ENCODE data around the gene EDAR.

EDAR gene

DNA sequence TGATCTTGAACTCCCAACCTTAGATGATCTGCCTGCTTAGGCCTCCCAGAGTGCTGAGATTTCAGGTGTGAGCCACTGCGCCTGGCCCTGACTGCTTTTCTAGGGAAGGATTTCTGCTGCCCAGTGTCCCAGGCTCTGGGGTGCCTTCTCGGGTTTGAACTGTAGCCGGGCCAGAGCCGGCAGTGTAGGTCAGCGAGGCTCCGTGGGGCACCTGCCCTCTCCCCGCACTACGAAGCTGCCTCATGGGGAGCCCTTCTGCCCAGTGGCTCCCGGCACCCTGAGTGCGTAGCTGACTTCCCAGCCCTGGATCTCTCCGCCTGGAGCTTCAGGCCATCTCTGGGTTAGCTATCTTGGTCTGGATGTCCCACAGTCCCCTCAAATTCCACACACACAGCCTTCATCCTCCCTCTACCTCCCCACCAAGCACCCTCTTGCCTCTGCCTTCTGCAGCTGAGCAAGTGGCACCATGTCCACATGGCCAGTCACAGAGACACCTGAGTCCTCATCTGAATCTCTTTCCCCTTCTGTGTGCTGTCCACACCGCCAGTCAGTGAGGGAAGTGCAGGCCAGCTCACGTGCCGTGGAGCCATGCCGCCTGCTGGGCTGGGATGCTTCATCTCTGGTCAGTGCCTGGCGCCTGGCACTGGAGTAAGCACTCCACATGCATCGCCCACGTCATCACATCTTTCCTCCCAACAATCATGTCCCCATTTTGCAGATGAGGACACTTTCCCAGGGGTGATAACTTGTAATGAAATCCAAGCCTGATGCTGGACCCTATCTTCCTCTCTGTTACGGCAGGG lies 69.2 kb downstream of the EDAR start:
- no peak overlapping the region for H3K9ac ChIP-seq (ENCODE audit: low read depth, low read length)
- H3K36me3 ChIP-seq (ENCODE audit: insufficient read depth, low read depth, low read length), result no peaks in the 10 kb centered on the region
- no peaks in the 10 kb centered on the region; the same call in 1 of the 2 replicates for H3K27me3 ChIP-seq (ENCODE audit: insufficient read depth, low read length)
- H3K27ac ChIP-seq (ENCODE audit: low read length), result no peak overlapping the region
- no peak overlapping the region for H3K4me3 ChIP-seq (ENCODE audit: low read length)
- H3K9me3 ChIP-seq (ENCODE audit: insufficient read depth, low read depth, low read length), result no peaks in the 10 kb centered on the region
- no peaks in the 10 kb centered on the region for H3K4me1 ChIP-seq (ENCODE audit: insufficient read depth, low read length)

DNA sequence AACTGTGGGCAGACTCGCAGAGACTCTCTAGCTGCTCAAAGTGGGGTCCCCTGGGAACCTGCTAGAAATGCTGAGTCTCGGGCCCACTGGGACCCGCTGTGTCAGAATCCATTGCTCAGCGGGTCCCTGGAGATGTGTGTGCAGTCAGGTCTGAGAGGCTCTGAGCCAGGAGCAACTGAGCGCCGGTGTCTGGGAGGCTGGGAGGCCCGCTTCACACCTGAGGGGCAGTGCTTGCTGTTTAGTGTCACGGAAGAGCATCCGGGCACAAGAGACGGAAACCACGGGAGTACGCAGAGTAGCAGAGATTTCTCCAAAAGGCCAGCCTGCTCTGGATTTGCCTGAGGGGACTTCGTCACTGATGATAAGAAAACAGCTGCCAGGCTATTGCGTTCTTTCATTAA lies 70.1 kb downstream of the EDAR start:
- no peak overlapping the region for H3K4me3 ChIP-seq (ENCODE audit: low read length)
- H3K27ac ChIP-seq (ENCODE audit: low read length), result no peak overlapping the region
- no peak overlapping the region for H3K9ac ChIP-seq (ENCODE audit: low read depth, low read length)
- no peaks in the 10 kb centered on the region for H3K9me3 ChIP-seq (ENCODE audit: insufficient read depth, low read depth, low read length)
- H3K27me3 ChIP-seq (ENCODE audit: insufficient read depth, low read length), result no peaks in the 10 kb centered on the region; the same call in 1 of the 2 replicates
- H3K4me1 ChIP-seq (ENCODE audit: insufficient read depth, low read length), result no peaks in the 10 kb centered on the region
- H3K36me3 ChIP-seq (ENCODE audit: insufficient read depth, low read depth, low read length), result no peaks in the 10 kb centered on the region

DNA sequence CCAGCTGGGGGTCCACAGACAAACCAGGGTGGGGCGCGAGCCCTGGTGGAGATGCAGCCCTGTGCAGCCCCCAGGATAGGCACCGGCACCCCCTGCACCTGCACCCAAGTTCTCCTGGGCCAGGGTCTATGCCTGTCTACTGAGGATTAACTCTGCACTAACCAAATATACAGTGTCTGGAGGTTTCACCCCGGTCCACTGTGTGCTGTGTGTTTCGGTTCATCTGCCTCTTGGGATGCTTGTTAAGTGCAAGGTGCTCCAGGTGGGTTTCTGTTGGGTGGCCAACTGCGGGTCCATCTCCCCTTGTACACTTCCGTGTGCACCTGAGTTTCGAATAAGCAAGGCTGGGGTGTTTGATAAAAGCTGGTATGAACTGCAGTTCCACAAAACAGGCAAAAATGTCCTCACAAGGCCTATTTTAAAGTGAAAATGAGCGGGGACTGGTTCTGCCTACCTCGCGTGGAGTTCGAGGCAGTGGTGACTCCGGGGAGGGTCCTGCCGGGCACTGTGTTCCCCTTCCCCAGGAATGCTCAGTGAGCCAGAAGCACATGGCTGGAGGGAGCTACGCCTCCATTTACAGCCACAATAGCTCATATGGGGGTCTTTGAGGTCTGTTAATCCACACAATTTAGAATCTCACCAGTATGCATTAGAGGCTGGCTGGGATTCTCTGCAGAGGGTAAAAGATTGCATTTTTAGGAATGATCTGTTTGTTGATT lies 70.7 kb downstream of the EDAR start:
- Histone ChIP-seq H3K36me3 (ENCODE audit: insufficient read depth, low read depth, low read length) (no peaks in the 10 kb centered on the region), H3K4me1 (ENCODE audit: insufficient read depth, low read length) (no peaks in the 10 kb centered on the region), H3K27ac (ENCODE audit: low read length) (no peak overlapping the region), H3K9ac (ENCODE audit: low read depth, low read length) (no peak overlapping the region), H3K27me3 (ENCODE audit: insufficient read depth, low read length) (no peaks in the 10 kb centered on the region; the same call in 1 of the 2 replicates), H3K9me3 (ENCODE audit: insufficient read depth, low read depth, low read length) (no peaks in the 10 kb centered on the region), H3K4me3 (ENCODE audit: low read length) (no peak overlapping the region)

DNA sequence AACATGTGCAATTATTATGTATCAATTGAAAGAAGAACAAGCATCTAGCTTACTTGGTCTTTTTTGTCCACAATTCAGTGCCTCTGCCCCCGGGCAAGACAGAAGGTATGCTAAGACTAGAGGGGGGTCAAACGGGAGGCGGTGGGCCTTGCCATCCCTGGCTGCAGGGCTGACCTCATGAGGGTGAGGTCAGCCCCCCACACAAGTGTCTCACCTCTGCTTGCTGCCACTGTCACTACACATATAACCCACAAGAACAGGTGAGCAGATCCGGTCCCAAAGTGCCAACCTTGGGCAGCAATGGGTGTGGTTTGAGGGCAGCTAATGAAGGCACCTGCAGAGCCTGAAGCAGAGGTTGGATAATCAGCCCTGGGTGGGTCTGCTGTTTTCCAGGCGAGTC lies 71.5 kb downstream of the EDAR start:
- Histone ChIP-seq H3K27me3 (ENCODE audit: insufficient read depth, low read length) (no peaks in the 10 kb centered on the region), H3K4me1 (ENCODE audit: insufficient read depth, low read length) (no peaks in the 10 kb centered on the region), H3K27ac (ENCODE audit: low read length) (no peak overlapping the region), H3K9ac (ENCODE audit: low read depth, low read length) (no peak overlapping the region), H3K36me3 (ENCODE audit: insufficient read depth, low read depth, low read length) (no peaks in the 10 kb centered on the region), H3K4me3 (ENCODE audit: low read length) (no peak overlapping the region), H3K9me3 (ENCODE audit: insufficient read depth, low read depth, low read length) (no peaks in the 10 kb centered on the region)

DNA sequence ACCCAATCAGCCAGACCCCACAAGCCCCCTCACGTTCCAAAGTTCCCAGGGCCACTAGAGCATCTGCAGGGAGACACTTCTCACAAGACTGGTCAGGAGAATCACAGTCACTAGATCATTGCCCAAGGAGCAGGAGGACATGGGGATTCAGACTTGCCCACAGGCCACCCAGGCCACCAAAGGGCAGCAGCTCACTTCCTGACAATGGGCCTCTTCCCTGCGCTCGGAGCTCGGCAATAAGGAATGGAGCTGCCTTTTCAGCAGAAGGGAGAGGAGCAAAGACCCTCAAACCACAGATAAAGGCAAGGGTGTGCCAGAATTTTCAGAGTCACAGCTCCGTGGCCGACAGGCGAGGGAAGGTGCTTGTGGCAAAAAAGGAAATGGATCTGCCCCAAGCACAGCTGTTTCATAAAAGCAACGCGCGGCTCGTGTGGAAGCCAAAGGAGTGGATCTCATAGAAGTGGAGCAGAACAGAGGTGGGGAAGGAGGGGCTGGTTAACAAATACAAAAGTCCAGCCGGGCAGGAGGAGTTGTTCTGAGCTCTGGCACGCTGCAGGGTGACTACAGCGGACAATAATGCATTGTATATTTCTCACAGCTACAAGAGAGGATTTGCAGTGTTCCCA lies 72.1 kb downstream of the EDAR start:
- H3K4me1 ChIP-seq (ENCODE audit: insufficient read depth, low read length), result no peaks in the 10 kb centered on the region
- no peak overlapping the region for H3K9ac ChIP-seq (ENCODE audit: low read depth, low read length)
- H3K36me3 ChIP-seq (ENCODE audit: insufficient read depth, low read depth, low read length), result no peaks in the 10 kb centered on the region
- no peaks in the 10 kb centered on the region for H3K9me3 ChIP-seq (ENCODE audit: insufficient read depth, low read depth, low read length)
- no peaks in the 10 kb centered on the region for H3K27me3 ChIP-seq (ENCODE audit: insufficient read depth, low read length)
- no peak overlapping the region for H3K27ac ChIP-seq (ENCODE audit: low read length)
- H3K4me3 ChIP-seq (ENCODE audit: low read length), result no peak overlapping the region

DNA sequence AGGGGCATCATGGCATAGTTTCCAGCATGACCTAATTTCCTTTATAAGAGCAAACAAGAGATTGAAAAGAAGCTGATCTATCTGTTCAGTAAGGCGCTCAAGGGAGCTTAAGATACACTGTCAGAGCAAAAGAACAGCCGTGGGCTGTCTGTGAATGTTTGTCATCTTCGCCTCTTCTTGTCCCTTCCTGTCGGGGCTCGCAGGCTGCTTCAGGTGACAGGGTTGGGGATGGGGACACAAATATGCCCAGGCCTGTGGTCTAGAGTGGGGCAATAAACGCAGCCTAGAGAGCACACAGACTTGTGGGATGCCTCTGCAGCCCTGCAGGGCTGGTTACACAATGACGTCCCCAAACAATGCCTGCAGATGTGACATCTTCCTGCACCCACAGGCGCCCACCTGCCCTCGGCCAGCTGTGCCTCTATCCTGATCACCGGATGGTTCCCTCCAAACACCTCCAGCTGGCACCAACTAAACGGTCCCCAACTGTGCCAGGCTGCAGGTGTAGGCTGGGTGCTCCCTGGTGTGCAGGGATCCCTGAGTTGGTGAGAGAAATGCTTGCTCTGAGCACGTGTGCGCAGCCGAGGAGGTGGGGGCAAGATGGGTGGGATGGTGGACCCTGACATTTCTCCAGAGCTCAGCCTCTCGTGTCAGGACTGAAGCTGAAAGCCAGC lies 72.8 kb downstream of the EDAR start:
- Histone ChIP-seq H3K27ac (ENCODE audit: low read length) (no peak overlapping the region), H3K9ac (ENCODE audit: low read depth, low read length) (no peak overlapping the region), H3K36me3 (ENCODE audit: insufficient read depth, low read depth, low read length) (no peaks in the 10 kb centered on the region), H3K9me3 (ENCODE audit: insufficient read depth, low read depth, low read length) (no peaks in the 10 kb centered on the region), H3K27me3 (ENCODE audit: insufficient read depth, low read length) (no peaks in the 10 kb centered on the region), H3K4me1 (ENCODE audit: insufficient read depth, low read length) (no peaks in the 10 kb centered on the region), H3K4me3 (ENCODE audit: low read length) (no peak overlapping the region)

DNA sequence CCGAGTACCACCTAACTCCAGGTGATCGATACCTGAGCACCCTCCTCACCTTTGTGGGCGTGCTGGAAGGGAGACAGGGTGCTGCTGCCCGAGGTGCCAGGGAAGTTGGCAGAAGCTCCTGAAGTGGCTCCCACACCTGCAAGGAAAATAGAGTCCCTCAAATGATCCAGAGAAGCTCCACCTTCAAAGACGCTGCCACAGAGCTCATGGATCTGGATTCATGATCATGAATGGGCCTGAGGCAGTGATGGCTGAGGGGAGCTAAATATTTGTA lies 76.5 kb downstream of the EDAR start:
- no peaks in the 10 kb centered on the region for H3K4me1 ChIP-seq (ENCODE audit: insufficient read depth, low read length)
- H3K9ac ChIP-seq (ENCODE audit: low read depth, low read length), result no peak overlapping the region
- H3K36me3 ChIP-seq (ENCODE audit: insufficient read depth, low read depth, low read length), result no peaks in the 10 kb centered on the region
- H3K27me3 ChIP-seq (ENCODE audit: insufficient read depth, low read length), result no peaks in the 10 kb centered on the region
- H3K27ac ChIP-seq (ENCODE audit: low read length), result no peak overlapping the region
- no peaks in the 10 kb centered on the region for H3K9me3 ChIP-seq (ENCODE audit: insufficient read depth, low read depth, low read length)
- H3K4me3 ChIP-seq (ENCODE audit: low read length), result no peak overlapping the region

DNA sequence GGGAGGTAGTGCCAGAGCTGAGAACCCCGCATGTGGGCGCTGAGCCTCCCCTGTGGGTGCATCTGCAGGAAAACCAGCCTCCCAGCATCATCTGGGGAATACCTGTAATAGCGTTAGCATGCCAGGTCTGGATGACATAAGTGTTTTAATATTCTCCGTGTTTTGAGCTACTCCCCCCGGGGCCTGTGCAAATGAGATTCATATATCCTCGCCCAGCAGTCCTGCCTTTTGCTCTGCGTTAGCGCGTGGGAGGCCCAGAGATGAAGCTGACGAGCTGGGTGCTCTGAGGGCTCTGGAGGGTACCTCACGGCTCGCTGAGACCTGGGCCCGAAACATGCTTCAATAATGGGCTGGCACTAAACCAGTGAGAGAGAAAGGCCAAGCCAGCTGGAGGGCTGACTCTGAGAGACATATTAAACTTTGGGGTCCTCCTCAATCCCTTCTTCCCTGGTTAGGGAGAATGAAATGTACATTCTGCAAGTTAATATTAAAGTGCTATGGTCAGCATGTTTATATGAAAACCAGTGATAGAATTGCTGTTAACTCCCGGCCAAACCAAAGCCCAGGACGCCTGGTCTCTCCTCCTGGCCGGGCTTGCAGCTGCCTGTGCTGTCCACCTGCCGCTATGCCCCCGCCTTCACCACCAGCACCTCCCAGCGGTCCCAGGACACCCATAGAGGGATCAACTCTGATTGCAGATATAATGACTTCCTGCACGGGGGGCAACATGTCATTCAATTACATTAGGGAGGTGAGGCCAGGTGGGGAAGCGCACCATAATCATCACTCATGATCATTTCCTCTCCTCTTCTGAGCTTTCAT lies 77.0 kb downstream of the EDAR start:
- H3K4me3 ChIP-seq (ENCODE audit: low read length), result no peak overlapping the region
- no peaks in the 10 kb centered on the region for H3K27me3 ChIP-seq (ENCODE audit: insufficient read depth, low read length)
- H3K27ac ChIP-seq (ENCODE audit: low read length), result no peak overlapping the region
- H3K9me3 ChIP-seq (ENCODE audit: insufficient read depth, low read depth, low read length), result no peaks in the 10 kb centered on the region
- H3K4me1 ChIP-seq (ENCODE audit: insufficient read depth, low read length), result no peaks in the 10 kb centered on the region
- no peaks in the 10 kb centered on the region for H3K36me3 ChIP-seq (ENCODE audit: insufficient read depth, low read depth, low read length)
- no peak overlapping the region for H3K9ac ChIP-seq (ENCODE audit: low read depth, low read length)

DNA sequence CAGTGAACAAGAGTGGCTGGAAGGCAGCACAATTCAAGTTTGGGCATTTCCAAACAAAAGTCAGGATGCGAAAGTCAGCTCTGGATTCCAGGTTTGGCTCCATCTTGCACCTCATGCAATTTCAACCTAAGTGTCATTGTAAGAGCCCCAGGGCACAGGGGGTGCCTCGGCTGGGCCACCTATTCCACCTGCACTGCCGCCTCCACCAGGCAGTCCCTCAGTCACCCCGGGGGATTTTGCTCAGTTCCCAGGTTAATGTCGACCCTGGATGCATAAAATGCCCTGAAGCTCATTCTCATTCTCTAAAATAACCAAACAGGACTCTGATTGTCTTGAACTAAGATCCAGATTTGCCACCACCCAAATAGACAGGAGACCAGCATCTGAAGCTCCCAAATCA lies 77.6 kb downstream of the EDAR start:
- no peak overlapping the region for H3K4me3 ChIP-seq (ENCODE audit: low read length)
- no peak overlapping the region for H3K9ac ChIP-seq (ENCODE audit: low read depth, low read length)
- no peak overlapping the region for H3K27ac ChIP-seq (ENCODE audit: low read length)
- H3K36me3 ChIP-seq (ENCODE audit: insufficient read depth, low read depth, low read length), result no peaks in the 10 kb centered on the region
- H3K9me3 ChIP-seq (ENCODE audit: insufficient read depth, low read depth, low read length), result no peaks in the 10 kb centered on the region
- H3K27me3 ChIP-seq (ENCODE audit: insufficient read depth, low read length), result no peaks in the 10 kb centered on the region
- H3K4me1 ChIP-seq (ENCODE audit: insufficient read depth, low read length), result no peaks in the 10 kb centered on the region

DNA sequence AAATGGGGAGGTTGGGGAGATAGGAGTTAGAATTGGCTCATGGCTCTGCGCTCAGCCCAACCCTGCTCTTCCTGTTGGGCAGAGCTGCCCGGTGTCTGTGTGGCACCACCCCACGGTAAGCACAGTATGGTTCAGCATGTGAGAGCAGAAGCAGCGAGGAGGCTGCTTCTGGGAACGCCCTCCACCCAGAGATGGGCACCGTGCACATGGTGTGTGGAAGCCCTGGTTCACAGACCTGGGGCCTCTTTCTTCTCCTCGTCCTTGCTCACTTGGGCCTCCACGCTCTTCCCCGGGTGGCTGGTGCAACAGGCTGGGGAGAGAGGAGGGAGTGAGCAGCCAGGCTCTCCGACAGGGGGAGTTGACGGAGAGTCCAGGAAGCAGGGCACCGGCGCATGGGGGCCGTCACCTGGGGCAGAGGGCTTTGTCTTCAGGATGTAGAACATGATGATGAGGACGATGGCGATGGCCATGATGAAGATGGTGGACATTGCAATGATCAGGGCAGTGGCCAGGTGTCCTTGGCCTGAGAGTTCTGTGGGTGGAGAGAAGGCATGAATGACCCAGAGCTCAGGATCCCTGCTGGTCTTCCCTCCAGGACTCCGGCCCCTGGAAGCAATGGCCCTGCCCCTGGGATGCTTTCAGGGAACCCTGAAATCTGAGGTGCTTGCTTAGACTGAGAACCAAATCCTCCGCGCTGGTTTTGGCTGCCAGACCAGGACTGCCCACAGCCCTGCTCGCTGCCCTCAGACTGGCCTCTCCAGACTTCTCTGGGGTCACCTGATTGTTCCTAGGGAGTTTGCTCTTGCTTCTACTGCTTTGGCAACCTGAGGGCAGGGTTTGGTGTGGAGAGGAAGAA lies 78.3 kb downstream of the EDAR start:
- Histone ChIP-seq H3K36me3 (ENCODE audit: insufficient read depth, low read depth, low read length) (no peaks in the 10 kb centered on the region), H3K27me3 (ENCODE audit: insufficient read depth, low read length) (no peaks in the 10 kb centered on the region), H3K27ac (ENCODE audit: low read length) (no peak overlapping the region), H3K9me3 (ENCODE audit: insufficient read depth, low read depth, low read length) (no peaks in the 10 kb centered on the region), H3K4me3 (ENCODE audit: low read length) (no peak overlapping the region), H3K4me1 (ENCODE audit: insufficient read depth, low read length) (no peaks in the 10 kb centered on the region), H3K9ac (ENCODE audit: low read depth, low read length) (no peak overlapping the region)
